HG02763 (cell line): Measurements from ENCODE around the gene ARHGAP26.

Experiments used
- ATAC-seq: cut with Tn5 transposase; IDR thresholded peaks from one replicate; pipeline ENCODE4 v1.9.1; 2021; ENCODE audit warnings: mild to moderate bottlenecking, moderate library complexity; ENCODE audit not compliant: unreplicated experiment

ARHGAP26 gene

DNA sequence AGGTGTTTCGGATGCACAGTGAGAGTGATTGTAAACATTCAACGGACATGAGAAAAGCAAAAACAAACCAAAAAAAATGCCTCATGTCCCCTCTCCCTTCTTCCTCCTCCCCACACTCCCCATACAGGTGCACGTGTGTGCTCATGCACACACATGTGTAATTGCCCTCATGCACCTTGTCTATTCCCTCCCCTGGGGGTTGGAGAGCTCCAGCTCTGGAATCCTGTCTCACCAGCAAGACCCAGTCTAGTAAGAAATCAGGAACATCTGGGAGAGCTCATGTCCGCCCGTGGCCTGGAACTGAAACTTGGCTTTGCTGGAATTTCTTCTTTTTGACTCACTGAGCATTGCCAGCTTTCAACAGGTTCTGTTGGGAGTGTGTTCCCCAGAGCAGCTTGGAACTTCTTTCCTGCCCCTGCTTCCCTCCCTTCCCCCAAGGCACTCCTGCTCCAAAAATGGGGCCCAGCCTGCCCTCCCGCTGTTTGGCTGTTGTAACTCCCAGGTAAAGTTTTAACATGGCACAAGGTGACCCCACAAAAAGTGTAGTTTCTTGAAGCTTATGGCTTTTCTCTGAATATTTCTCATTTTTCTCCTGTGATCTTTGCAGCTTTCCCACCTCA, 443.2 kb downstream of the ARHGAP26 start:
- ATAC-seq, result peak; percentile 1

DNA sequence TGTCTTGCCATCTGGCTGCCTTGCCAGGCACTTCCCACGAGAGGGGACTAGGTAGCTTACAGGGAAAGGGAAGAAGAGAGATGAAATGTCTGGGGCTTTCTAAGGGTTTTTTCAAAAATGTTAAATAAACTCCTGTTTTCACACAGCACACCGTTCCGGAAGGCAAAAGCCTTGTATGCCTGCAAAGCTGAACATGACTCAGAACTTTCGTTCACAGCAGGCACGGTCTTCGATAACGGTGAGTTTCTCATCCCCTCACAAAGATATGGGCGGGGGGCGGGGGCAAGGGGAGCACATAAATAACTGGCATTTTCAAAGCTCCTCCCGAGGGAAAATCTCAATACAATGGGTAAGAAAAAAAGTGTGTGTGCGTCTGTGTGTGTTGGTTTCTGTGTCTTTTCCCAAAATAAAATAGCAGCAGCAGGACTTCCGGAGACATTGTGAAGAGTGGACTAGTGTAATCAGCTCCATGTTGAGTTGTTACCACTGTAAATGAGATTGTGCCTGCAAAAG, 443.7 kb downstream of the ARHGAP26 start:
- peak; percentile 56 for ATAC-seq

DNA sequence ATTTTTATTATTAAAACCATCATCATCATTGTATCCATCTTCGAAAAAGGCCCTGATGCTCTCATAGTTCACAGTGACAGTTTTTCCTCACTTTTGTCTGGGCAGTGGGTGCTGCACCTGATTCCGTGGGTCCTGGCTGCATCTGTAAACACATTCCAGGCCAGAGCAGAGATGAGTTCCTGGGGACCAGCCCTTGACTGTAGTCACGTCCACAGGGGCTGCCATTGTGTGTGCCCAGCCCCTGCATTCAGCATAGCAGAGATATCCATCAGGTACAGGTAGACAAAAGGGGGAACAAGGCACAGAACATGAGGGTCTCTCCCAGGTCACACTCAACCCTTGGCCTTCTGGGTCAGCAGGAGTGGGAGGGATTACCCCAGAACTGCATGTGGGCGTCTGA, 444.3 kb downstream of the ARHGAP26 start:
- ATAC-seq, result no peak

DNA sequence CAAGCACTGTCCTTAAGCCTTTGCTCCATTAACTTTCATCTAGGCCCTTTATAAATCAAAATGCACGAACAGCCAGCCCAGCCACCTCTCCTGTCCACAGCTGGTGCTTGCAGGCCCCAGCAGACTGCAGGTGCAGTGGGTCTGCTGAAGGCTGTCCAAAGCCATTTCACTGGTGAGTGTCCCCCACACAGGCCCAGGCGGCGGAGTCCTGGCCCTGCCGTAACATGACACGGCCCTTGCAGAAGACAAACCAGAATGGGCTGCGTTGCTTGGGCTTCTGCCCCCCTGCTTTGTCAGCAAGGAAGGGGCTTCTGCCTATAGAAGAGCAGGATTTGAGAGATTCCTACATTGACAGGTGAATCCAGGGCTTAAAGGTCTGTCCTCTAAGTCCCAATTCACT, 444.7 kb downstream of the ARHGAP26 start:
- no peak for ATAC-seq

DNA sequence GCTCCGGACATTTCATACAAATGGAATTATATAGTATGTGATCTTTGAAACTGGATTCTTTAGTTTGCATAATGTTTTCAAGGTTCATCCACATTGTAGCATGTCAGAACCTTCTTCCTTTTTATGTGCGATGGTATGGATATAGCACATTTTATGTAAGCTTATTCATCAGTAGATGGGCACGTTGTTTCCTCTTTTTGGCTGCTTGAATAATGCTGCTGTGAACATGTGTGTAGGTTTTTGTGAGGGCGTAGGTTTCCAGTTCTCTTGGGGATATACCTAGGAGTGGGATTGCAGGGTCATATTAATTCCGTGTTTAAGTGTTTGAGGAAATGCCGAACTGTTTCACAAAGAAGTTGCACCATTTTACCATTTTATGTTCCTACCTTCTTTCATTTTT, 445.5 kb downstream of the ARHGAP26 start:
- ATAC-seq, result no peak

DNA sequence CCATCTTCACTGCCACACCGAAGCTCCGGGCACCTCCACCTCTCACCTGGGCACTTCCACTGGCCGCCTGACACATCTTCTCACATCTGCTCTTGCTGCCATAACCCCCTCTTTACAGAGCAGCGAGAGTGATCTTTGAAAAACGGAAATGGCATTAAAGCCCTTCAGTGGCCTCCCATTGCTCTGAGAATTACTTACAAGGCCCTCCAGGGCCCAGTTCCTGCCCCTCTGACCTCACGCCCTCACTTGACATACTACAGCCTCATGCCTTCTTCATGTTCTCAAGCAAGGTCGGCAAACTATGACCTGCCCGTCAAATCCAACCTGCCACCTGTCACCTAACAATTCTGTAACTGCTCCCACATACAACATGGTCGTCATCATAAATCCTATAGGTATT, 446.0 kb downstream of the ARHGAP26 start:
- no peak for ATAC-seq

DNA sequence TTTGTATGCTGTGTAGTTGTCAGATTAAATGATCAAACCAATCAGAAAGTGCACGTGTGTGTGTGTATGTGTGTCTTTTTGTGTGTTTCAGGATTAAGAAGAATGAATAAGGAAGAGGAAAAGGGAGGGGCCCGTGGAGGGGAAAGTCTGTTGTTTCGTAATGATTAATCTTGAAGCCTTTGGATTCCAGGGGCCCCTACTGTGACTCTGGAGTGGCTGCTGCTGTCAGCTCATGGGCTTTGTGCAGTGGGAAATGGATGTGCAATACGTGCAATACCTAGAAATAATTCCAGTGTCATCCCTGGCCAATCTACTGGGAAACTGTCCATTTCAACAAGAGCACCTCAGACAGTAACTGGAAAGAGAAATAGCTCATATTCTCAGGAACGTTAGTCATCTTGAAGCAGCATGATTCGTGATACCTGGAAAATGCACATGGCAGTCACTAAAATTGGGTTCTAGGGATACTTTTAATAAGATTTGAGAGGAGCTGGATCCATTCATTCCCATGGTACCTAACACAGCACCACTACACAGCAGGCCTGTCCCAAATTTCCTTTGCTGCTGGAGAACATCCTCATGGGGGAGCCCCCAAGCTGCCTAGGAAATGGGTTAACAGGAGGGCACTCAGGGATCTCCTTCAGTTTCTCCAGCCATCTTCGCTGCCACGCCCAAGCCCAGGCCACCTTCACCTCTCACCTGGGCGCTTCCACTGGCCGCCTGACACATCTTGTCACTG, 447.1 kb downstream of the ARHGAP26 start:
- no peak for ATAC-seq

DNA sequence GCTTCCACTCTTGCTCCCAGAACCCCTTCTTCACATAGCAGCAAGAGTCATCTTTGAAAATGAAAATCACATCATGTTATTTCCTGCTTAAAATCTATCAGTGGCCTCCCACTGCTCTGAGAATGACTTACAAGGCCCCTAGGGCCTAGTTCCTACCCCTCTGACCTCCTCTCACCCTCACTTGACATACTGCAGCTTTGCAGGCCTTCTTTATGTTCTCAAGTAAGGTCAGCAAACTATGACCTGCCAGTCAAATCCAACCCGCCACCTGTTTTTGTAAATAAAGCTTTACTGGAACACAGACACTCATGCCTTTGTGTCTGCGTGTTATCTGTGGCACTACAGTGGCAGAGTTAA, 447.6 kb downstream of the ARHGAP26 start:
- ATAC-seq, result peak; percentile 18

DNA sequence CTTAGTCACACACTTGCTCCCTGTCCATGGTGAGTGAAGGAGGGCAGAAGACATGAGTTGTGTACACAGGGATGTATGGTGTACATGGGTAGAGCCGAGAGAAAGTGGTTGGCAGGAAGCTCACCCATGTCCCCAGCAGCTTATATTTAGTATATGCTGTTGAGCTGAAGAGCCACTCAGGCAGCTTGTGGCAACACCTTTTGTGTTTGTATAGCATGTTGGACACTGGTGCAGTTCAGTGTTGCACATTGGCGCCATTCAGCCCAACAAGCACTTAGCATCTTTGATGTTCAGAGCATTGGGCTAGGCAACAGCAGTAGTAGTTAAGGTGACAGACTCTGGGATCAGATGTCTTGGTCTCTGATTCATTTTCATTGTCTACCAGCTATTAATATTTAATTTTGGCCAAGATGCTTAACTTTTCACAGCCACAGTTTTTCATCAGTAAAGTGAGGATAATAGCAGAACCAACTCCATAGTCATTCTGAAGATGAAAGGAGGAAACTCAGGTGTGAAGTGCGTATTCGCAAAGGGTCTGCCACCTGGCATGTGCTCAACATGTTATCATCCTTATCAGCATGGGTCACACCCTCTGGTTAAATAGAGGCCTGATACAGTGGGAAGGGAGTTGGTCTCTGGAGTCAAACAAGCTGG, 448.5 kb downstream of the ARHGAP26 start:
- no peak for ATAC-seq

DNA sequence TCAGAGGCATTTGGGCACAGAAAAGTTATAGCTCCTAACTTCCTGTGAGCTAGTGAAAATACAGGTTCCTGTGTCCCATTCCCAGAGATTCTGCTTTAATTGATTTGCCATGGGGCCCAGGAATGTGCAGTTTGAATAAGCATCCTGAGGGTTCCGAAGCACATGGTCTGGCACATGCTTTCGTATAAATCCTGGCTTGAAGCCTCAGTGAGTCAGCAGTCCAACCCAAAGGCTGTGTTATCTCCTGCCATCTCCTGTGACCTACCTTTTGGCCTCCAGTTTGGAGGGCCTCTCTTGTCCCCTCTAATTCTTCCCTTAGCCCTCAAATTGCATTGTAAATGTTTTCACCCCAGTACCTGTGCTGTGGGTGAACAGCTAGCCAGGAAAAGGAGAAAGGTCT, 449.5 kb downstream of the ARHGAP26 start:
- no peak for ATAC-seq

DNA sequence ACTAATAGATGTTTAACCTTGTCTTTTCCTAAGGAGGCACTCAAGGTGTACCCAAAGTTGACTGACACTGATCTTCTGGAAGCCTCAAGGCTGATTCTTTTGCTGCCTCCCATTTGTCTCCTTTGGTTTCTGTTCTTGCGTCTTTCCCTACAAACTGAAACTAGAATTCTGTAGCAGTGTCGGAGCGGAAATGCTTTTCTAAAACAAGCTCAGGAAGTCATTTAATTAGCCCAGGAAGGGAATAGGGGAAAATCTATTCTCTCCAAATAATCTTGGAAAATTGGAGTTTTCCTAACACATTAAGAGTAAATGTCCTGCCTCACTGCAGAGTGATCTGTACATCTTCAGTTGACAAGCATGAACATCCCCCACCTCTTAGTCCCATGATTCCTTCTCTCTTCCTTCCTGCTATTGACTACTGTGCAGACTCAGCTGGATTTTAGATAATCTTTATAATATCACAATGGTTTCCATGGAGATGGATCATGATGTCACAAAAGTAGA, 450.6 kb downstream of the ARHGAP26 start:
- no peak for ATAC-seq

DNA sequence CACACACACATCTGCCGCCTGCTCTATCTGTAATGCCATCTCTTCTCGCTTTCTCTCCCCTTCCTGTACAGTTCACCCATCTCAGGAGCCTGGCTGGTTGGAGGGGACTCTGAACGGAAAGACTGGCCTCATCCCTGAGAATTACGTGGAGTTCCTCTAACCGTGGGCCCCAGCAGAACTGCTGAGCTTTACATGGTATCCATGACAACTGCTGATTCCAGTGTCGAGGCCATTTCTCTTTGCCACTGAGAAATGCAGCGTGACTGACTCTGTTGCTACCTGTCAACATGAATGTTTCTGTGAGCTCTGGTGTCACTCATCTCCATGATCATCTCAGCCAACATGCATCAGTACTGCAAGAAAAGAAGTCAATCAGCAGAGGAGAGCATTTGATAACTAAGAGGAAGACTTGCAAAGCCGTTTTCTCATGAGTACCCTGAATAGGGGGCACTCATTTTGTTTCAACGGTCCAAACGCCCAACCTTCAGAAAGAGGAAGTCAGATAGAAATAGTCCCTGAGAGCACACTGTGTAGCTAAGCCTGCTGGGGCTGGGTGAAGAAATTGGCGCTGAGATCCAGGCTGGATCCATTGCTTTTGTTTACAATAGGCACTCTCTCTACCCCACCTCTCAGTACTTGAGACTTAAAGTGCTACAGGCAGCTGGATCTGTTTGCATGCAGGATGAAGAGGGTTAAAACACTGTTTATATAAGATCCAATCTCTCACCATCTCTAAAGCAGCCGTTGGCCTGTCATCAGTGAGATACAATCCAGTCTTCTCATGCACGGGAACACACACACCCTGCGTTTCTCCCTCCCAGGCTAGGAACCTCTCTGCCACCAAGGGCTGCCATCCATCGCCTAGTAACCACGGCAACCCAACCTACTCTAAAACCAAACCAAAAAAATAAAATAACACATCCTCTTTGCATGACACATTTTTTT, 452.4 kb downstream of the ARHGAP26 start:
- peak; percentile 71 for ATAC-seq

DNA sequence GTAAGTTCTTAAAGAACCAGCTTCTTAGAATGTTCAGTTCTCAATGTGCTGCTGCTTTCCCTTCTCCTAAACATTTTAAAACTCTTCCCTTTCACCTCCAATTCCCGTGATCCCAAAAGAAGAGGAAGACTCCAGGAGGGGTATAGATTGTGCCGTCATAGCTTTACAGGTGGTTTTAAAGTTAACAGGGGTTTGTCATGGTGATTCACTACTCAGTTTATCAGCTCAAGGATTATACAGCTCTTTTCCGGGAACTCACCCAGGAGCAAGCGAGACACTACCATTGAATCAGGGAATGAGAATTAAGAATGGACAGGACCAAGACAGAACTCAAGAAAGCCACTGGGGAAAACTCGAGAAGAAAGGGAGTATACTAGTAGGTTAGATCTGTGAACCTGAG, 454.5 kb downstream of the ARHGAP26 start:
- ATAC-seq, result no peak

DNA sequence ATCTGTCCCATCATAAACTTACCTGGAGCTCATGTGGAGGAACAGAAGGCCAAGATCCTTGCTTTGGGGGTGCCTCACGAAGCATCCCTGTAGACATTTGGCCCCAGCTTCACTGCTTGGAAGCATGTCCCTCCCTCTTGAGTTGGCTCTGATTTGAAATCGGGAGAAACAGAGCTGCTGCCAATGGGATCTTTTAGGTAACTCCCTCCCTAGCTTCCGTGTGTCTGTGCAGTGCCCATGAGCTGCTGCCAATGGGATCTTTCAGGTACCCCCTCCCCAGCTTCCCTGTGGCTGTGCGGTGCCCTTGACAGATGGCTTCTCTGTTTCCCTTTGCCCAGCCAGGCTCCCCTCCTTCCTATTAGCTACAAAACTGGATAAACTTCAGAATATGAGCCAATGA, 455.3 kb downstream of the ARHGAP26 start:
- no peak for ATAC-seq

DNA sequence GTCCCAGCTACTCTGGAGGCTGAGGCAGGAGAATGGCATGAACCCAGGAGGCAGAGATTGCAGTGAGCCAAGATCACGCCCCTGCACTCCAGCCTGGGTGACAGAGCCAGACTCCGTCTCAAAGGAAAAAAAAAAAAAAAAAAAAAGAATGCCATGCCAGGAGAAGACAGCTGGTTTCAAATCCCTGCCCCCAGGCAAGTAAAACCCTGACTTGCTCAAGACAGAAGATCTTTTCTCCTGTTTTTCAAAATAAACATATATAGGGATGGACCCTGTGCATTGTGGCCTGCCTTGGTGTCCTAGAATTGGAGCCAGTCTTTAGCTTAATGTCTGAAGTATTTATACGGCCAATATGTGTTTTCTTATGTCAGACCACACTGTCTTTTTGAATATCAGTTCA, 456.2 kb downstream of the ARHGAP26 start:
- ATAC-seq, result no peak

DNA sequence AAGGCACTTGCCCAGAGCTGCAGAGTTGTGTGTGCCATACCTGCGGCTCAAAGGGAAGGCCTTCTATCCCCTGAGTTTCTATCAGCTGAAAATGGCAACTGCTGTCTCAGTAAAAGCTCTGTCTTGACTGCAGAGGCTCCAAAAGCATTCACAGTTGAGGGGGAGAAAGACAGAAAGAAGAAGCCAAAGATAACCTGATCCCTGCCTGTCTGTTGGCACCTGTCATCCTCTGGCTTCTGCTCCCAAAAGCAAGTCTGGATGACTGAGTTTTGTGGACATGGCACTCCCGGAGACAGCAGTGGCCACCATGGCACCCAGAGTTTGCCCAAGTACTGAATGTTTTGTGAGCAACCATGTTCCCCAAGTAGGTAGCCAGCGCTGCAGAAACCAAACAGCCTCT, 456.7 kb downstream of the ARHGAP26 start:
- no peak for ATAC-seq

DNA sequence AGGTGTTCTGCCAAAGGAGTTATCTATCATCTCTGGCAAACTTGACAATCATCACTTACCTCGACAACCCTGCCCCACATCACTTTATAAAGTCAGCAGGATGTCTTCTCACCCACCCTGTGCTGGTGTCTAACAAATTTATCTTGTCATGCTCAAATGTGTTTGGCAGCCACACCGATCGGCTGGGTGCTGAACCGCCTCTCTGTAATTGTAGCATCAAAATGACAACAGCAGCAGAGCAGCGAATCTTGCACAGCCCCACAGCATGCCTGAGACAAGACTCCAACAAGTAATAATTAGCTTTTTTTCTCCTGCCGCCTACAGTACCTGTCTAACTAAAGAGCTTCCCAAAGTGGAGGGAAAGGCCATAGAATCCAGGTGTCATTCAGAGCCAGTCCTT, 457.1 kb downstream of the ARHGAP26 start:
- no peak for ATAC-seq

DNA sequence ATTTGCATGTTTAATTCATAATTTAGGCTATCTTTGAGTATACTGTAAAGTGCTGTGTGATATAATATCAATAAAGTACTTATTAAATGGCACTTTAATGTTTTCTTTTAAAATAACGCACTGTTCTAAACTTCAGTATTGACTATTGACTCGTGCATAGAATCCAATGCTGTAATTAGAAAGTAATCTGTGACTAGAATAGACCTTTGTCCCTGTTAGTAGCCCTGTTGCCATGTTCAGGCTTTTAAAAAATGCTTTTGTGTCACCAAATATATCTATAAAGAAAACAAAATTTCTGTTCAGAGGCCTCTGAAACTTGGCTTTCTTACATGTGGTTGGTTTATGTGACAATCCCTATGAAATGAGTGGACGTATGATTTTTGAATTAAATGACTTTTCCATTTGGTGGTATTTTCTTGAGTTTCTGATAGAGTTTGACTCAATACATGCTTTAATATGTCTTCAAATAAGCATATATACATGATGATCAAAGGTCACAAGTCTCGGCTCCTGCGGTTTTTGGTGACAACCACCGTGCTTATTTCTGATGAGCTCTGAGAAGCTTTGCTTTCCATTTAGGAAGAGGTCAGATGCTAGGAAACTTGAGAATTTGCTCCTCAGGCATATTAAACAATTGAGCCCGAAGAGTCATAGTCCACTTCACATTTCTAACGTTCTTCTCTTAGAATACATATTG, 458.6 kb downstream of the ARHGAP26 start:
- no peak for ATAC-seq

DNA sequence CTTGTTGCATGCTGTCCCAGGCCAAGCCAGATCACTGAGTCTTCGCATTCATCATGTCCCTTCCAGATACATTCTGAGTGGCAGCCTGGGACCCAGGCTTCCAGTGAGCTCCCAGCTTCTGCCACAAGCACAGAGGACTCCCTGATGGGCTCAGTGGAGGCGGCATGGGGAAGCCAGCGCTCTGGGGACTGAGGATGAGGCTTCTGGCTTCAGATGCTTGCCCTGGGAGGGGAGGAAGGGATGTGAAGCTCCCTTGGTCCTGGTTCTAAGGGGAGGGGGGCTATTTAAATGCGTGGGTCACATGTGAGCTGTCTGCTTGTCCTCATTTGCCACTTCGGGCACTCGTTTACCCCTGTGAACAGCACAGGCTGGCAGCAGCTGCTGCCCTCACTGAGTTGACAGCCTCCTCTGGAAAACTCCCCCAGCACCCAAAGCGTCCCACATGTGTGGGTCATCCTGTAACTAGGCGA, 459.3 kb downstream of the ARHGAP26 start:
- peak; percentile 40 for ATAC-seq
